ENCODE results near the gene DGKI.

GRCh38 chr7:137625197-137625596 is 221.6 kb downstream of the DGKI start:
- TF ChIP-seq, protein P1, sequence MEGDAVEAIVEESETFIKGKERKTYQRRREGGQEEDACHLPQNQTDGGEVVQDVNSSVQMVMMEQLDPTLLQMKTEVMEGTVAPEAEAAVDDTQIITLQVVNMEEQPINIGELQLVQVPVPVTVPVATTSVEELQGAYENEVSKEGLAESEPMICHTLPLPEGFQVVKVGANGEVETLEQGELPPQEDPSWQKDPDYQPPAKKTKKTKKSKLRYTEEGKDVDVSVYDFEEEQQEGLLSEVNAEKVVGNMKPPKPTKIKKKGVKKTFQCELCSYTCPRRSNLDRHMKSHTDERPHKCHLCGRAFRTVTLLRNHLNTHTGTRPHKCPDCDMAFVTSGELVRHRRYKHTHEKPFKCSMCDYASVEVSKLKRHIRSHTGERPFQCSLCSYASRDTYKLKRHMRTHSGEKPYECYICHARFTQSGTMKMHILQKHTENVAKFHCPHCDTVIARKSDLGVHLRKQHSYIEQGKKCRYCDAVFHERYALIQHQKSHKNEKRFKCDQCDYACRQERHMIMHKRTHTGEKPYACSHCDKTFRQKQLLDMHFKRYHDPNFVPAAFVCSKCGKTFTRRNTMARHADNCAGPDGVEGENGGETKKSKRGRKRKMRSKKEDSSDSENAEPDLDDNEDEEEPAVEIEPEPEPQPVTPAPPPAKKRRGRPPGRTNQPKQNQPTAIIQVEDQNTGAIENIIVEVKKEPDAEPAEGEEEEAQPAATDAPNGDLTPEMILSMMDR (IDR thresholded peaks at IDR 0.05): no peak
- no peak for TF ChIP-seq POLR2AphosphoS5 (IDR thresholded peaks at IDR 0.05)
